NCI-H446 treated with DMSO at 0.1 percent for 48 hours (cell line): ENCODE data around the gene WDR18.

Experiments used
- DNase-seq: peaks from one replicate; lab custom pipeline; 2025; lab: John Stamatoyannopoulos, UW

Gene WDR18

GRCh38 chr19:964761-965694, 19.1 kb upstream of the WDR18 start:
- no peak for DNase-seq

GRCh38 chr19:966485-967088, 17.6 kb upstream of the WDR18 start:
- DNase-seq, result no peak

- DNase-seq, result no peak
These were observed 13.4 kb upstream of the WDR18 start for GRCh38 chr19:970695-971094.

GRCh38 chr19:971795-972194, 12.3 kb upstream of the WDR18 start:
- DNase-seq, result no peak

GRCh38 chr19:972281-972680, 11.9 kb upstream of the WDR18 start:
- DNase-seq, result no peak

GRCh38 chr19:973726-974563, 10.2 kb upstream of the WDR18 start:
- DNase-seq, result no peak

- no peak for DNase-seq
These were observed 9.4 kb upstream of the WDR18 start for GRCh38 chr19:974564-975257.

- no peak for DNase-seq
These were observed 7.7 kb upstream of the WDR18 start for GRCh38 chr19:976476-976875.

GRCh38 chr19:977058-977464, 7.1 kb upstream of the WDR18 start:
- DNase-seq, result no peak

GRCh38 chr19:979318-979741, 4.8 kb upstream of the WDR18 start:
- DNase-seq, result no peak

GRCh38 chr19:980133-980998, 3.8 kb upstream of the WDR18 start:
- DNase-seq, result no peak

GRCh38 chr19:982567-983170, 1.5 kb upstream of the WDR18 start:
- DNase-seq, result peak; percentile 30

- DNase-seq, result no peak
These were observed 1.9 kb downstream of the WDR18 start for GRCh38 chr19:986083-986482.

- no peak for DNase-seq
These were observed 3.9 kb downstream of the WDR18 start for GRCh38 chr19:988081-988480.

GRCh38 chr19:988510-988909, 4.4 kb downstream of the WDR18 start:
- DNase-seq, result no peak

- no peak for DNase-seq
These were observed 5.4 kb downstream of the WDR18 start for GRCh38 chr19:989381-990081.

- DNase-seq, result no peak
These were observed 6.0 kb downstream of the WDR18 start for GRCh38 chr19:990119-990571.

- no peak for DNase-seq
These were observed 6.6 kb downstream of the WDR18 start for GRCh38 chr19:990746-991145.

- peak; percentile 17 for DNase-seq
These were observed 7.2 kb downstream of the WDR18 start for GRCh38 chr19:991174-991931.
